Muscle layer of colon (tissue), 2 donors: ENCODE results near the gene FJX1.

ENCODE experiments used
- H3K27ac ChIP-seq: one replicate; pipeline ENCODE4 v1.7.0; 2013; ENCODE audit warnings: low read depth, mild to moderate bottlenecking, low read length, moderate library complexity
- H3K27me3 ChIP-seq, 2 donors: one replicate each; pipeline ENCODE4 v1.7.0; 2013; ENCODE audit warnings: low read length in 2 of 2, mild to moderate bottlenecking in 2 of 2; ENCODE audit not compliant: insufficient read depth in 2 of 2, control insufficient read depth in 1 of 2
- H3K36me3 ChIP-seq: one replicate; pipeline ENCODE4 v1.7.0; 2013; ENCODE audit warnings: mild to moderate bottlenecking, low read length; ENCODE audit not compliant: insufficient read depth
- H3K4me1 ChIP-seq: one replicate; pipeline ENCODE4 v1.7.0; 2013; ENCODE audit warnings: mild to moderate bottlenecking, low read length; ENCODE audit not compliant: insufficient read depth
- H3K4me3 ChIP-seq, 2 donors: one replicate each; pipeline ENCODE4 v1.7.0; 2013; ENCODE audit warnings: low read length in 2 of 2, low read depth in 1 of 2, mild to moderate bottlenecking in 1 of 2, moderate library complexity in 1 of 2
- H3K9ac ChIP-seq: one replicate; pipeline ENCODE4 v1.7.0; 2013; ENCODE audit warnings: low read length
- H3K9me3 ChIP-seq: one replicate; pipeline ENCODE4 v1.7.0; 2013; ENCODE audit warnings: mild to moderate bottlenecking, low read length
- donor health status: abdominal sarcoma.
- donor health status: Adenocarcinoma of cecum.

The FJX1 gene, protein sequence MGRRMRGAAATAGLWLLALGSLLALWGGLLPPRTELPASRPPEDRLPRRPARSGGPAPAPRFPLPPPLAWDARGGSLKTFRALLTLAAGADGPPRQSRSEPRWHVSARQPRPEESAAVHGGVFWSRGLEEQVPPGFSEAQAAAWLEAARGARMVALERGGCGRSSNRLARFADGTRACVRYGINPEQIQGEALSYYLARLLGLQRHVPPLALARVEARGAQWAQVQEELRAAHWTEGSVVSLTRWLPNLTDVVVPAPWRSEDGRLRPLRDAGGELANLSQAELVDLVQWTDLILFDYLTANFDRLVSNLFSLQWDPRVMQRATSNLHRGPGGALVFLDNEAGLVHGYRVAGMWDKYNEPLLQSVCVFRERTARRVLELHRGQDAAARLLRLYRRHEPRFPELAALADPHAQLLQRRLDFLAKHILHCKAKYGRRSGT

DNA sequence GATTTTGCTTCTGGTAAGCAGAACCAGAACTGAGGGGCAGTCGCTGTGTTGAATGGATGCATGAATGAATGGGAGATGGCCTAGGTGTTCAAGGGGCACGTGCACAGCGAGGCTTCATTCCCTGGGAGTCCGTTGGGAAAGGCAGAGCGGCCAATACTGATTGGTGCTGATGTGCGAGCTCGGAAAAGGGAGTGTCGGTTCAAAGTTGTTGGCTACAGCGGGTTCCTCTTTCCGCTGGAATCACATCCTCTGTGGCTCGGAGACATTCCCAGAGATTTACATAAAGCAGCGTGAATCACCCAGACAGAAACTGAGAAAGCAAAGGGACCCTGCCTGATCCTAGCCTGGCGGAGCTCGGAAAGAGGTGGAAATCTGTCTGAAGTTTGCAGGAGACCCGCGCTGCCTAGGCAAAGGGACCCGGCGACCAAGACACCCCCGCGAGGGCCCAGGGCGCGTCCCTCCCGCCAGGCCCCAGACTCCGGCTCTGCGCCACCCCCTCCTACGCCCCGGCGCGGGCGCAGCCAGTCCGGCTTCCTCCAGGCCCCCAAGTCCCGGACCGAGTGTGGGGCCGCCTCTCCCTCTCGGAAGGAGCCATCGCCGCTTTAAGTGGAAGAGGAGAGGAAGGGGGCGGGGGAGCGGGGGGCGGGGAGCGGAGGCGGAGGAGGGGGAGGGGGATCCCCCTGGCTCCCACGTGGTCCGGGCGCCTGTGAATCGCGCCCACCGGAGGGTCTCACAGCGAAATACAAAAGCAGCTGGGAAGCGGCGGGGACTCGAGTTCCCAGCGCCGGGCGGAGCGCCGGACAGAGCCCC is at the start of gene FJX1:
FJX1 (plus strand) TSS at position 774 of the 810 bp plus-strand sequence. CDS start 177 bp downstream, outside the sequence.
- H3K27me3 ChIP-seq: peaks cover 20 to 22% of the 10 kb centered on the region in 2 donors
- H3K36me3 ChIP-seq: no peaks in the 10 kb centered on the region
- peak within 1 kb of the TSS; percentile 39 to 61 for H3K4me3 ChIP-seq
- H3K9ac ChIP-seq: no peak within 1 kb of the TSS
- no peaks in the 10 kb centered on the region for H3K9me3 ChIP-seq
- peak within 1 kb of the TSS; percentile 41 for H3K27ac ChIP-seq
- H3K4me1 ChIP-seq: peaks cover 10% of the 10 kb centered on the region

DNA sequence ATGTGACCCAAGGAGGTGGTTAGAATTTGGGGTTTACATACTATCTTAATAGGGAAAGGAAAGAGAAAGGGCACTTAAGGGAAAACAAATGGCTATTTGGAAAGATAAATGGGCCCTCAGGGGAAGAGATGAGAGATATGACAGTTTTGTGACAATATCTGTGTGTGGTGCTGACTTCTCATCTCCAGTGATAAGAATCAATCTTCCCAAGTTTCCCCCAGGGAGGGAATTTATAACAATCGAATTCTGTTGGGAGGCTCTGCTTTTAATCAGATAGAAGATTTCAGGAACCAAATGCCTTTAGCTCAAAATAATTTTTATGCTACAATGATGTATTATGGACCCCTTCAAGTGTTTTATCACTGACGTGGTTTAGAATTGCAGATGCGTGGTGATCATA is 46.6 kb upstream of the FJX1 start:
- Histone ChIP-seq H3K4me1 (no peaks in the 10 kb centered on the region), H3K9me3 (no peaks in the 10 kb centered on the region), H3K9ac (no peak overlapping the region), H3K36me3 (no peaks in the 10 kb centered on the region), H3K27me3 (no peaks in the 10 kb centered on the region), H3K27ac (no peak overlapping the region), H3K4me3 (no peak overlapping the region)

DNA sequence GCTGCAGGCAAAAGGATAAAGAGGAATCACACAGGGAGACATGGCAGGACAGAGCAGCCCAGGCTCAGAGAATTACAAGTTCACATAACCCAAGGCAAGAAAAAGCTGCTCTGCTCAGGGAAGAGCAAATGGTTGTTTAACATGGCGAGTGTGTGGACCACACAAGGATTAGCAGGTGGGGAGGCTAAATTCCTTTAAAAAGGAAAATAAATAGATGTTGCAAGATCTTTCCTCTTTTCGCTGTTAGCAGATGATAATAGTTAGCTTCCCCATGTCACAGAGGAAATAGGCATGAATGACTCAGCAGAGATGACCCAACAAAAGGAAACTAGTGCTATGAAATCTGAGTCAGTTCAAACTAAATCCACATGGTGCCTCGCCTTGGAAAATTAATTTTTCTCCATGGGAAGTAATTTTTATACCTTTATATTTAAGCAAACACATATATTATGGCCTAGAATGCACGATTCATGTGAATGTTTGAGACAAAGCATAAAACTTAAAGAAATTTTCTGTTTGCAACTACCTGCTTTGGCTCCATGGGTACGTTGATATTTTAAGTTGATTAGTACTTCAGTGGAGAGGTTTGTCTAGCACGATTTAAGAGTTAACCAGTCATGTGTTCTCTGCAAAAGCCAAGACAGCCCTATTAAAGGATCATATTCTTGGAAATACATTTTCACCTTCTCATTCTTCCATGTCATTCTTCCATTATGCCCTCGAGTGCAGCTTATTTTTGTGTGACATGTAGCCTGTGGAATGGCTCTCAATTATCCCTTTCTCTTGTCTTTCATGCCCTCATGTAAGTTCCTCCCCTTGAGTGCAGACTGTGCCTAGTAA is 38.5 kb upstream of the FJX1 start:
- no peaks in the 10 kb centered on the region for H3K9me3 ChIP-seq
- H3K36me3 ChIP-seq: no peaks in the 10 kb centered on the region
- no peaks in the 10 kb centered on the region for H3K4me1 ChIP-seq
- H3K9ac ChIP-seq: no peak overlapping the region
- H3K27me3 ChIP-seq: no peaks in the 10 kb centered on the region
- H3K27ac ChIP-seq: no peak overlapping the region
- H3K4me3 ChIP-seq: no peak overlapping the region

DNA sequence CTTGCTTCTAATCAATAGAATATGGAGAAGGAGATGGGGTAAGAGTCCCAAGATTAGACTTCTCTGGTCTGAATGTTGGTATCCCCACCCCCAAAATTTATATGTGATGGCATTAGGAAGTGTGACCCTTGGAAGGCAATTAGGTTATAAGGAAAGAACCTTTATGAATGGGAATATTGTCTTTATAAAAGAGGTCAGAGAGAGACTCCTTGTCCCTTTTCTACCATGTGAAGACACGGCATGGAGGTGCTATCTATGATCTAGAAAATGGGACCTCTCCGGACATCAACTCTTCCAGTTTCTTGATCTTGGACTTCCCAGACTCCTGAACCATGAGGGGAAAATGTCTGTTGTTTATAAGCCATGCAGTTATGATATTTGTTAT is 37.9 kb upstream of the FJX1 start:
- Histone ChIP-seq H3K4me1 (no peaks in the 10 kb centered on the region), H3K27me3 (no peaks in the 10 kb centered on the region), H3K9me3 (no peaks in the 10 kb centered on the region), H3K9ac (no peak overlapping the region), H3K27ac (no peak overlapping the region), H3K36me3 (no peaks in the 10 kb centered on the region), H3K4me3 (no peak overlapping the region)

DNA sequence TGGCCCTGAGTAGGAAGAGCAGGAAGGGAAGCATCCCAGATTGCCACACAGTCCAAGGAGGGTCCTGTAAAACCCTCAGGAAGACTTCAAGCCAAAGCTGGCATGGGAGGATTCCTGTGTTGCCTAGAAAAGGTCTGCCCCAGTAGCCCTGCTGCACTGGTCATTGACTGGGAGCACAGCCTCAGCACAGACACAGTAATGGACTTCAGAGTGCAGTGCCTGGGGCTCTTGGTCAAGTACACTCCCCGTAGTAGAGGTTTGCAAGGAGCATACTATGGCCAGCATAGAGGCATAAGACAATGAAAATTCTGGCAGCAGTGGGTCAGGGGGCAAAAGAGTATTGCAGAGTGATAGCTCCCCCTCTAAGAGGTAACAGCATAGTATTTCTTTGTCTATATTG is 36.2 kb upstream of the FJX1 start:
- no peaks in the 10 kb centered on the region for H3K9me3 ChIP-seq
- no peaks in the 10 kb centered on the region for H3K36me3 ChIP-seq
- no peaks in the 10 kb centered on the region for H3K27me3 ChIP-seq
- H3K27ac ChIP-seq: no peak overlapping the region
- no peak overlapping the region for H3K4me3 ChIP-seq
- no peaks in the 10 kb centered on the region for H3K4me1 ChIP-seq
- no peak overlapping the region for H3K9ac ChIP-seq

DNA sequence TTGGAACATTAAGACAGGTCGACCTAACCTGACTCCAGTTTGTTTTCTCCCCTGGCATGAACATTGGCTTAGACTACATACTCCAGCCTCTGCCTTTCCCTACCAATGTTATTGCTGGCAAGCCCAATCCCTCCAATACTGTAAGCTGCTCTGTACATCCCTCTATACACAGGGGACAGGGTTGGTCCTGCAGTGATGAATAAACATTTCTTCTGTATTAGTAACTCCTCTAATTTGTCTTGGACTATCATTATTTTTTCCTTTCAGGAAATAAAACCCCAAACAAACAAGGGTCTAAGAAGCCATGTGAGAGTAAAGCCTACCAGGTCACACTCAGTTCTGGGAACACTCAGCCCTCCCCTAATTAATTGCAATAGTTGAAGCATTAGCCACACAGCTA is 35.1 kb upstream of the FJX1 start:
- no peak overlapping the region for H3K27ac ChIP-seq
- no peaks in the 10 kb centered on the region for H3K27me3 ChIP-seq
- H3K36me3 ChIP-seq: no peaks in the 10 kb centered on the region
- no peaks in the 10 kb centered on the region for H3K9me3 ChIP-seq
- no peaks in the 10 kb centered on the region for H3K4me1 ChIP-seq
- H3K9ac ChIP-seq: no peak overlapping the region
- no peak overlapping the region for H3K4me3 ChIP-seq

DNA sequence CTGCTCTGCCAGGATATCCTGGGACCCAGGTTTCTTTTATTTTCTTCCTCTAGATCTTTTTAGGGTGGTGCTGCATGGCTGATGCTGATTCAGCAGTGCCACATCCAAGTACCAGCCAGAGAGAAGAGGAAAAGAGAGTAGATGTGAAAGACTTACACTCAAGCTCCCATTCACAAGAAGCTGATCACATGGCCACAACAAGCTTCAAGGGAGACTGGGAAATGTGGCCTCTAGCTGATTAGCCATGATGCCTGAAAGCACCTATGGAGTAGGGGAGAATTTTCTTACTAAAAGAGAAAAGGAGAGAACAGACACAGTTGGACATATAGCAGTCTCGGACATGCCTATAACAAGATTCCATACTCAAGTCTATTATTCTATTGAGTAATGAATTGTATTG is 34.4 kb upstream of the FJX1 start:
- Histone ChIP-seq H3K27ac (no peak overlapping the region), H3K4me1 (no peaks in the 10 kb centered on the region), H3K27me3 (no peaks in the 10 kb centered on the region), H3K4me3 (no peak overlapping the region), H3K9ac (no peak overlapping the region), H3K9me3 (no peaks in the 10 kb centered on the region), H3K36me3 (no peaks in the 10 kb centered on the region)

DNA sequence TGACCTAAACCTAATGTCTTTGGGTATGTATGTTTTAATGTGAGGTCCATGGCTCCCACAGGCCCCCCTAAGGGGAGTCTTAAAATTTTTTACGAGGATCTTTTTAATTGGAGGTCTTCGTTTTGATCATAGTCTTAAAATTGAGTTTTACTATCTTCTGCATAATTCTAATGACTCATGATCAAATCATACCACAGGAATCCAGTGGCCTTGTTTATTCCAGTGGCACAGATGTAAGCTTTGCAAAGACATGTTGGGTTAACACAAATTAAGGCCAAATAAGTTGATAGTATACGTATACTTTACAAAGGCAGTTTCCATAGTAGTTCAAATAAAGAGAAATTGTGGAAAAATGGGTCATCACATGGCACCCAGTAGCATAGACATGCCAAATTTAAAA is 33.9 kb upstream of the FJX1 start:
- H3K36me3 ChIP-seq: no peaks in the 10 kb centered on the region
- no peak overlapping the region for H3K4me3 ChIP-seq
- H3K27ac ChIP-seq: no peak overlapping the region
- no peak overlapping the region for H3K9ac ChIP-seq
- no peaks in the 10 kb centered on the region for H3K9me3 ChIP-seq
- no peaks in the 10 kb centered on the region for H3K27me3 ChIP-seq
- H3K4me1 ChIP-seq: no peaks in the 10 kb centered on the region

DNA sequence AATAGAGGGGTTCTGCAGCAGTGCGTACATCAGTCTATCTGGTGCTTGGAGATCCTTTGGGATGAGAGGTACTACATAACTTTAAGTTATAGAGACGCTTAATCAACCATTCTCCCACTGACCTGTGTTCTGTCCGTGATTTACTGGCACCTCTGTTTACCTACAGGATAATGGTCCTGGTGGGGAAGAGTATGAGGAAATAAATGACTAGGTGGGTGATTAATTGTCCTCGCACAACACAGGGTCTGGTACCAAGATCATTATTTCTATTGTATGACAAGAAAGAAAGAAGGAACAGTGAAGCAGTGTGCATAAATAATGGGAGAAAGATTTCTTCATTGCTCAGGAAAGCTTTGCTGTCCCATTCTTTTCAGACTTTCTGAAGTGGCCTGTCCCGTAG is 32.8 kb upstream of the FJX1 start:
- H3K4me1 ChIP-seq: no peaks in the 10 kb centered on the region
- no peak overlapping the region for H3K27ac ChIP-seq
- no peaks in the 10 kb centered on the region for H3K9me3 ChIP-seq
- no peak overlapping the region for H3K4me3 ChIP-seq
- no peaks in the 10 kb centered on the region for H3K27me3 ChIP-seq
- no peaks in the 10 kb centered on the region for H3K36me3 ChIP-seq
- no peak overlapping the region for H3K9ac ChIP-seq

DNA sequence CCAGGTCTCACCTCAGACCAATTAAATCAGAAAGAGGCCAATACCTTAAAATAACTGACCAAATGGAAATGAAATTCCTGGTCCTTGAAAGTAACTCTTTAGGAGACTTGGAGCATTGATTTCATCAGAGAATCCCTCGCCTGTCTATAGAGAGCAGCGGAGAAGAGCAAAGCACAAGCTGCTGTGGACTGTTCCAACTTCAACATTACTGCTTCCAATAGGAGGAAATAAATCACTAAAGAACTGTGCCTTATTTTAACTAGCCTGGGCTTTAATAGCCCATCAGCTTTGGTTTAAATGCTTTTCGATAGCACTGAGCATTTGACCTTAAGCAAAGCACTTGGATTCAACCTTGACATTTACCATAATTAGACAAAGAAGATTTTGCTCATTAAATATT is 32.0 kb upstream of the FJX1 start:
- Histone ChIP-seq H3K27ac (no peak overlapping the region), H3K9me3 (no peaks in the 10 kb centered on the region), H3K4me1 (no peaks in the 10 kb centered on the region), H3K9ac (no peak overlapping the region), H3K27me3 (no peaks in the 10 kb centered on the region), H3K4me3 (no peak overlapping the region), H3K36me3 (no peaks in the 10 kb centered on the region)

DNA sequence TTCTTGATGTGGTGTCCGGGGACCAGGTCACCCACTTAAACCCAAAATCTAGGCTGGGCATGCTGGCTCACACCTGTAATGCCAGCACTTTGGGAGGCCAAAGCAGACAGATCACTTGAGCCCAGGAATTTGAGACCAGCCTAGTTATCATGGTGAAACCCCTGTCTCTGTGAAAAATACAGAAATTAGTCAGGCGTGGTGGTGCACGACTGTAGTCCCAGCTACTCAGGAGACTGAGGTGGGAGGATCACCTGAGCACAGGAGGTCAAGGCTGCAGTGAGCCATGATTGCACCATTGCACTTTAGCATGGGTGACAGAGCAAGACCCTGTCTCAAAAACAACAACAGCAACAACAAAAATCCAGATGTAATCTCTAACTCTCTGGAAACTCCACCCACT is 30.3 kb upstream of the FJX1 start:
- H3K36me3 ChIP-seq: no peaks in the 10 kb centered on the region
- H3K4me3 ChIP-seq: no peak overlapping the region
- H3K4me1 ChIP-seq: no peaks in the 10 kb centered on the region
- H3K27ac ChIP-seq: no peak overlapping the region
- no peaks in the 10 kb centered on the region for H3K9me3 ChIP-seq
- H3K9ac ChIP-seq: no peak overlapping the region
- no peaks in the 10 kb centered on the region for H3K27me3 ChIP-seq
